GM18519 (cell line): ENCODE measurements around the gene CES3.
"Not testable (repeated sequence)": the region's sequence is repeated elsewhere in the genome, so short reads cannot be mapped to it uniquely, and the experiment has no call there.

ENCODE experiments used
- ATAC-seq: cut with Tn5 transposase; IDR thresholded peaks from one replicate; pipeline ENCODE4 v1.9.1; 2021; ENCODE audit warnings: mild to moderate bottlenecking, moderate library complexity; ENCODE audit not compliant: unreplicated experiment, low FRiP score

The CES3 gene

GRCh38 chr16:66944971-66945370, 16.1 kb upstream of the CES3 start:
- not testable (repeated sequence) for ATAC-seq

DNA sequence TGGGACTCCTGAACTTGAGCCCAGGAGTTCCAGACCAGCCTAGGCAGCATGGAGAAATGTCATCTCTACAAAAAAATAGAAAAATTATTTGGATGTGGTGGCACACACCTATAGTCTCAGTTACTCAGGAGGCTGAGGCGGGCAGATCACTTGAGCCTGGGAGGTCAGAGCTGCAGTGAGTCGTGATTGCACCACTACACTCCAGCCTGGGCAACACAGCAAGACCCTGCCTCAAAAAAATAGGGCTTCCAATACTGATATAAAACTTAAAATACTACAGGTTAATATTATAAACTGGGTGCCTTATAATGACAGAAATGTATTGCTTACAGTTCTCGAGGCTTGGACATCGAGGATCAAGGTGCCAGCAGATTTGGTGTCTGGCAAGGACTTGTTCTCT, 15.1 kb upstream of the CES3 start:
- ATAC-seq: no peak

- no peak for ATAC-seq
Observed at GRCh38 chr16:66946541-66946940, 14.5 kb upstream of the CES3 start.

GRCh38 chr16:66946974-66947301, 14.1 kb upstream of the CES3 start:
- ATAC-seq: no peak

- no peak for ATAC-seq
Observed at GRCh38 chr16:66947302-66948065, 13.6 kb upstream of the CES3 start.

DNA sequence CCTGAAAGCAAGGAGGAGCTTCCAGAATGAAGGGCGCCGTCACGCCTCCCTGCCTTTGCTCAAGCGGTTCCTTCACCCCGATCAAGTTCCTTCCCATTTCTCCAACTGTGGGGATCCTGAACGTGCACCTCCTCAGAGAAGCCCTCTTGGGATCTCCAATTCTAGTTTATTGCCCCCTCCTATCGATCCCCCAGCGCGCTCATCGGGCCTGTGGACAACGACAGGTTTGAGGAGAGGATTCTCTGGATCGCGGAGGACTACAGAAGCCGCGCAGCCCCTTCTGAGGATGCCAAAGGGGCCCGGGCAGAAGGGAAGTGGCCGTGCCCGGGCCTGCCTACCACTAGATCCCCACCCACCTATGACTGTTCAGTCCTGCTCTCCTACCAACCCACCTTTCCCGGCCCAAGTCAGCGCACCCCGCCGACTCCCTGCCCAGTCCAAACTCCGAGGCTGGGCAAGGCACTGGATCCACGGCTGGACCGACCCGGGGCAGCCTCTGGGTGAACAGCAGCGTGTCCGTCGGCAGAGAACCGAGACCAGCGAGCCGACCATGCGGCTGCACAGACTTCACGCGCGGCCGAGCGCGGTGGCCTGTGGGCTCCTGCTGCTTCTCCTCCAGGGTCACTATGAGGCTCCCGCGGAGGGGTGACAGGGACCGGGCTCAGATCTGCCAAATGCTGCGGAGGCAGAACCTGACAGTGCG, 12.8 kb upstream of the CES3 start:
- no peak for ATAC-seq

DNA sequence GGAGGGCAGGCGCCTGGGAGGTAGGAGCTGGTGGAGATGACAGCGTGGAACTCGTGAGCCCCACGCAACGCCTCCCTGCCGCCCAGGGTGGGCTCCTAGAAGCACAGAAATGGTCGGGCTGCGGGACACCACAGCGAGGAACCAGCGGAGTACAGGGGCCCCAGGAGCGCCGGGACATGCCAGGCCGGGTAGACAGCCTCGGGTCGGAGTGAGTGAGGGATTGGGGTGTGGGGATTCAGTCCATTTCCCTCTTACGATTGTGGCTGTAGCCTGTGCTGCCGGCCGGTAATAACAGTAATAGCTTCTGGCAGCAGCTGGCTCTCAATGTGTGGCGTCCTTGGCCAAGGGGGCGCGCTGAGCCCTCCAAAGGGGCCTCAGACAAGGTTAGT, 12.2 kb upstream of the CES3 start:
- ATAC-seq: no peak

DNA sequence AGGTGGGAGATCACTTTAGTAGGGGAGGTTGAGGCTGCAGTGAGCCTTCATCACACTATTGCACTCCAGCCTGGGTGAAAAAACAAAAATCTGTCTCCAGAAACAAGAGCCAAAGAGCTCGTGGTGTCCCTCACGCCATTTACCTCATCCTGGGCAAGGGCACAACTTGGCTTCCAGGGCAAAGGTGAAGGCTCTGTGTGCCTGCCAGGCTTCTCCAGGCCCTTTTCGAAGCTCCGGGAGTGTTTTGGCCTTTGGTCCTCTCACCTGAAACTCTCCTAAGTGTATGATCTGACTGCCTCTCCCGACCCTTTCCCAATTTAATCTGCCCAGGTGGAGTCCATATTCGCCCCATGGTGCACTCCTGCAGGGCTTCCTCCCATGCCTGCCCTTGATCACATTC, 11.6 kb upstream of the CES3 start:
- ATAC-seq: no peak

- ATAC-seq: no peak
Observed at GRCh38 chr16:66950437-66950836, 10.6 kb upstream of the CES3 start.

- ATAC-seq: no peak
Observed at GRCh38 chr16:66950971-66951790, 9.9 kb upstream of the CES3 start.

GRCh38 chr16:66952430-66953110, 8.5 kb upstream of the CES3 start:
- no peak for ATAC-seq

DNA sequence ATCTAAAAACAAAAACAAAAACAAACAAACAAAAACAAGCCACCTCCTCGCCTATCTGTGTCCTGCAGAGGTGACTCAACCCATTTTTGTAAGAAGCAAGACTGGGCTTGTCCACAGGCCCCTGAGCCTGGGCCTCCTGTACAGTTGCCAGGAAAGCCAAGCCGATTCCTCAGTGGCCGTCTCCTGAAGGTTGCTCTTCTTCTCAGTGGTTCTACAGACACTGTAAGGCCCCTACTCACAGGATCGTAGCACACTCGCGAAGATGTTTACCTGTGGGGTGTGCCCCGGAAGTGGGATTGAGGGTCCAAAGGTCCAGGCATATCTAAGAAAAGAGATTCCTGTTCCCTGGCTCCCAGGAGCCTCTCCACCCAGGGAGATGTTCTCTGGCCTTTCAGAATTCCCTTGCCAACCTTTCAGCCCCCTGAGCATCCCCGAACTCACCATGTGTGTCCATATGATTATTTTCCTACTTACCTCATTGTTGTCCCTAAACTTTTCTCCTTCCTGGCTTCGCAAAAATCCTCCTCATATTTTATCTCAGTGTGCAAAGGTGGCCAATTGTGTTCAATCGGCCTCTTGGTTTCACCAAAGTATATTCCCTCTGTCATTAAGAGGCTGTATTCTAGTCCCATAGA, 7.5 kb upstream of the CES3 start:
- no peak for ATAC-seq

DNA sequence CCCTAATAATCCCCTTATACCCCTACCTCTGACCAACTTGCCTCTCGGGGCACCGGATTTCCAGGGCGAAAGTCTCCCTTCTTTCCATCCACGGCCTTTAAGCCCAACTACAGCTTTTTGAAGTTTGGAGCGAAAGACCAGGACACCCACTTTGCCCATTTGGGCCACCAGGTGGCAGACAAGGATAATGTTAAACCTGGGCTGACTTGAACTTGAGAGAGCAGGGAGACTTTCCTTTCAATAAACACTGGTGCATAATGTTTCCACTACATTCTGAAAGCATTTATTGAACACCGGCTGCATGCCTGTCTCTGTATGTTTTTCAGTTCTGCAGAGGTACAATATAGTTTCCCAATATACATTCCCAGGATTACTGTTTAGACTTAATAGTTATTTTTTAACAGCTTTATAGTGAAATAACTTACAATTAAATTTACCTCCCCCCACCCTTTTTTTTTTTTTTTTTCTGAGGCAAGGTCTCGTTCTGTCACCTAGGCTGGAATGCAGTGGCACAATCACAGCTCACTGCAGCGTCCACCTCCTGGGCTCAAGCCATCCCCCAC, 6.9 kb upstream of the CES3 start:
- ATAC-seq: no peak

DNA sequence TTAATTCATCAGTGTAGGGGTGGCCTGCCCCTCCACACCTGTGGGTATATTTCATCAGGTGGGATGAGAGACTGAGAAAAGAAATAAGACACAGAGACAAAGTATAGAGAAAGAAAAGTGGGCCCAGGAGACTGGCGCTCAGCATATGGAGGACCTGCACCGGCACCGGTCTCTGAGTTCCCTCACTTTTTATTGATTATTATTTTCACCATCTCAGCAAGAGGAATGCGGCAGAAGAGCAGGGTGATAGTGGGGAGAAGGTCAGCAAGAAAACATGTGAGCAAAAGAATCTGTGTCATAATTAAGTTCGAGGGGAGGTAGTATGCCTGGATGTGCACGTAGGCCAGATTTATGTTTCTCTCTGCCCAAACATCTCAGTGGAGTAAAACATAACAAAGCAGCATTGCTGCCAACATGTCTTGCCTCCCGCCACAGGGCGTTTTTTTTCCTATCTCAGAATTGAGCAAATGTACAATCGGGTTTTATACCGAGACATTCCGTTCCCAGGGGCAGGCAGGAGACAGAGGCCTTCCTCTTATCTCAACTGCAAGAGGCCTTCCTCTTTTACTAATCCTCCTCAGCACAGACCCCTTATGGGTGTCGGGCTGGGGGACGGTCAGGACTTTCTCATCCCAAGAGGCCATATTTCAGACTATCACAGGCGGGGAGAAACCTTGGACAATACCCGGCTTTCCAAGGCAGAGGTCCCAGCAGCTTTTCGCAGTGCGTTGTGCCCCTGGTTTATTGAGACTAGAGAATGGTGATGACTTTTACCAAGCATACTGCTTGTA, 5.5 kb upstream of the CES3 start:
- not testable (repeated sequence) for ATAC-seq

DNA sequence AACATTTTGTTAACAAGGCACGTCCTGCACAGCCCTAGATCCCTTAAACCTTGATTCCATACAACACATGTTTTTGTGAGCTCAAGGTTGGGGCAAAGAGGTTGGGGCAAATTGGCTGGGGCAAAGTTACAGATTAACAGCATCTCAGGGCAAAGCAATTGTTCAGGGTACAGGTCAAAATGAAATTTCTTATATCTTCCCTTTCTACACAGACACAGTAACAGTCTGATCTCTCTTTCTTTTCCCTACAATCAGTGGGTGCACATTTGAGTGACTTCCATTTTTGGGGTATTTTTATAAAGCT, 5.0 kb upstream of the CES3 start:
- ATAC-seq: not testable (repeated sequence)

DNA sequence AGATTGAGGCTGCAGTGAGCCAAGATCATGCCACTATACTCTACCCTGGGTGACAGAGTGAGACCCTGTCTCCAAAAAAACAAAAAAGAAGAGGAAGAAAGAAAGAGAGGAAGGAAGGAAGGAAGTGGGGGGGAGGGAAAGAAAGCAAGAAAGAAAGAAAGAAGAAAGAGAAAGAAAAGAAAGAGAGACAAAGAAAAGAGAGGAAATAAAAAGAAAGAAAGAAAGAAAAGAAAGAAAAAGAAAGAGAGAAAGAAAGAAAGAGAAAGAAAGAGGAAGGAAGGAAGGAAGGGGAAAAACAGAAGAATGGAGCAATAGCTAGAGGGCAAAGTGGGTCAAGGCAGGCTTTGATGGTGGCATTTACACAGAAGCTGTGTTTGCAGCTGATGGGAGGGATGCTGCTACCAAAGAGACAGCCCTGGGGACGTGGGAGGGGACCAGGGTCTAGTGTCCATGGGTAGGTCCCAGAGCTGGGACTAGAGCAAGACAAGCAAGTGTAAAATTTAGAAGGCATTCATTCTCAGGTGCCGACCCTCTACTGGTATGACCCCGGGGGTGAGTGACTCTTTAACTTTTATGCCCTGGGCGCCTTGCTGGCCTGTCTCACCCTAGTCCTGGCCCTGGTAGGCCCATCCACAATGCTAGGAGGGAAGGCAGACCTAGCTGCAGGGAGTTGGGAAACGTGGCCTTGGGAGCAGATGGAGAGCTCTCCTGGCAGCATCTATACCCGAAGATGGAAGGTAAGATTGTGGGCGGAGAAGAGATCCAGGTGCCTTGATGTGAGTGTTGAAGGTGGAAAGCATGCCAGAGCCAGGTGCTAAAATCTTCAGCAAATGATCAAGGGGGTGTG, 2.0 kb upstream of the CES3 start:
- no peak for ATAC-seq

GRCh38 chr16:66959704-66960161, 1.3 kb upstream of the CES3 start:
- no peak for ATAC-seq

DNA sequence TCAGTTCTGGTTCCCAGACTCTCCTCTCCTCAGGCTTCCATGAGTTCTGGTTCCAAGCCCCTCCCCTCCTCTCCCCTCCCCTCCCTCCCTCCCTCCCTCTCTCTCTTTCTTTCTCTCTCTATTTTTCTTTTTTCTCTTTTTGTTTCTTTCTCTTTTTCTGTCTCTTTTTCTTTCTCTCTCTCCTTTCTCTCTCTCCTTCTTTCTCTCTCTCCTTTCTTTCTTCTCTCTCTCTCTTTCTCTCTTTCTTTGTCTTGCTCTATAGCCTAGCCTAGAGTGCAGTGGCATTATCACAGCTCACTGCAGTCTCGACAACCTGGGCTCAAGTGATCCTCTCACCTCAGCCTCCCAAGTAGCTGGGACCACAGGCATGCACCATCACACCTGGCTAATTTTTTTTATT, 796 bp upstream of the CES3 start:
- no peak for ATAC-seq

GRCh38 chr16:66961914-66962313, 848 bp downstream of the CES3 start:
- no peak for ATAC-seq
